ENCODE data around the gene DEPDC5.

DEPDC5 gene

GRCh38 chr22:31920306-31920705 is 166.5 kb downstream of the DEPDC5 start:
- no peaks in the 10 kb centered on the region for H3K36me3 Mint-ChIP-seq (ENCODE audit: low read depth)

DNA sequence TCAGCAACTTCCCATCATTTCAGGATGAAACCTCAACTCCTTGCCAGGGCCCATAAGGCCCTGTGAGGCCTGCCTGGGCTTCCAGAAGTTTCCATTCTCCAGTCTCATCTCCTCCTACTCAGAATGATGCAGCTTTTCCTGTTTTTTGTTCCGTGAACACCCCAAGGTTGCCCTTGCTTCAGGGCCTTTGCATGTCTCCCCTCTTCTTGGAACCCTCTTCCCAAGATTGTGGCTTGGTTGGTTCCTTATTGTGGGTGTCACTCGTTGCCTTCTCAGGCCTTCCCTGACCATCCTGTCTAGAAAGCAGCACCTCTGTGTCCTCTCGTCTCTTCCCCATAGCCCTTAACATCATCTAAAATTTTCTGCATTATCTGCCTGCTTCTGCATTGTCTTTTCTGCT is 167.3 kb downstream of the DEPDC5 start:
- Mint-ChIP-seq H3K36me3 (ENCODE audit: low read depth) (no peaks in the 10 kb centered on the region), H3K9me3 (no peaks in the 10 kb centered on the region), H3K4me1 (ENCODE audit: low read depth) (peaks cover 18% of the 10 kb centered on the region), H3K27me3 (ENCODE audit: low read depth) (peaks cover 19% of the 10 kb centered on the region), H3K27ac (no peak overlapping the region), H3K4me3 (no peak overlapping the region)

More at GRCh38 chr22:31920306-31920705, 166.5 kb downstream of the DEPDC5 start:
- Mint-ChIP-seq H3K4me1 (ENCODE audit: low read depth) (peaks cover 18% of the 10 kb centered on the region), H3K27ac (no peak overlapping the region), H3K9me3 (no peaks in the 10 kb centered on the region), H3K4me3 (no peak overlapping the region), H3K27me3 (ENCODE audit: low read depth) (peaks cover 13% of the 10 kb centered on the region)

GRCh38 chr22:31922534-31922933 is 168.7 kb downstream of the DEPDC5 start:
- Mint-ChIP-seq H3K27me3 (ENCODE audit: low read depth) (peaks cover 19% of the 10 kb centered on the region), H3K27ac (no peak overlapping the region), H3K4me1 (ENCODE audit: low read depth) (peaks cover 11% of the 10 kb centered on the region), H3K36me3 (ENCODE audit: low read depth) (no peaks in the 10 kb centered on the region), H3K9me3 (no peaks in the 10 kb centered on the region), H3K4me3 (no peak overlapping the region)

- H3K27me3 Mint-ChIP-seq (ENCODE audit: low read depth), result peaks cover 22% of the 10 kb centered on the region
- H3K36me3 Mint-ChIP-seq (ENCODE audit: low read depth), result no peaks in the 10 kb centered on the region
- no peak overlapping the region for H3K27ac Mint-ChIP-seq
- H3K9me3 Mint-ChIP-seq, result no peaks in the 10 kb centered on the region
- H3K4me3 Mint-ChIP-seq, result no peak overlapping the region
- H3K4me1 Mint-ChIP-seq (ENCODE audit: low read depth), result peaks cover 9% of the 10 kb centered on the region
Observed at GRCh38 chr22:31923136-31923535, 169.3 kb downstream of the DEPDC5 start.

DNA sequence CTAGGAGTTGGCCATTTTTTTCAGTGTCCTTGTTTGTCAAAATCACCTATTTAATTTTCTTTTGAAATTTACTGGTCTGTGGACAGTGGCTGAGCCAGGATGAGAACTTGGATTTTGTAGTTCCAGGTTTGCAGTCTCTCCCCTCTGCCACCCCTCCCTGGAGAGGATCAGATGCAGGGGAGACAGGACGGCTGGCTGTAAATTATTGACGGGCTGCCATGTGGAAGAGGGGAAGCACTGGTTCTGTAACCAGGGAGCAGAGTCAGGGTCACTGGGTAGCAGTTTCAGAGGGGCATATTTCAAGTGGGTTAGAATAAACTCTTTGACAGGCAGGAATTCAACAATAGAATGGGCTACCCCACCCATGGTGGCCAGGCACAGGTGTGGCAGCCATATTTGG is 169.9 kb downstream of the DEPDC5 start:
- Mint-ChIP-seq H3K36me3 (ENCODE audit: low read depth) (no peaks in the 10 kb centered on the region), H3K4me1 (ENCODE audit: low read depth) (peaks cover 9% of the 10 kb centered on the region), H3K27me3 (ENCODE audit: low read depth) (peaks cover 23% of the 10 kb centered on the region), H3K4me3 (no peak overlapping the region), H3K27ac (no peak overlapping the region), H3K9me3 (no peaks in the 10 kb centered on the region)

DNA sequence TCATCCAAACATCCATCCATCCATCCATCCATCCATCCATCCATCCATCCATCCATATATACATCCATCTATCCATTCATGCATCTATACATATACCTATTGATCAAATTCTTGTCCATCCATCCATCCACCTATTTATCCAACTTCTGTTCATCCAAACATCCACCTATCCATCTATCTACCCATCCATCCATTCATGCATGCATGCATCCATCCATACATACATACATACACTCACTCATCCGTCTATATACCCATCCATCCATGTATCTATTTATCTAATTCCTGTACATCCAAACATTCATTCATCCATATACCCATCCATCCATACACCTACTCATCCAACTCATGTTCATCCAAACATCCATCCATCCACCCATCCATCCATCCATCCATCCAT is 171.2 kb downstream of the DEPDC5 start:
- Mint-ChIP-seq H3K36me3 (ENCODE audit: low read depth) (no peaks in the 10 kb centered on the region), H3K4me1 (ENCODE audit: low read depth) (peaks cover 9% of the 10 kb centered on the region), H3K4me3 (no peak overlapping the region), H3K9me3 (no peaks in the 10 kb centered on the region), H3K27me3 (ENCODE audit: low read depth) (peaks cover 23% of the 10 kb centered on the region), H3K27ac (no peak overlapping the region)

DNA sequence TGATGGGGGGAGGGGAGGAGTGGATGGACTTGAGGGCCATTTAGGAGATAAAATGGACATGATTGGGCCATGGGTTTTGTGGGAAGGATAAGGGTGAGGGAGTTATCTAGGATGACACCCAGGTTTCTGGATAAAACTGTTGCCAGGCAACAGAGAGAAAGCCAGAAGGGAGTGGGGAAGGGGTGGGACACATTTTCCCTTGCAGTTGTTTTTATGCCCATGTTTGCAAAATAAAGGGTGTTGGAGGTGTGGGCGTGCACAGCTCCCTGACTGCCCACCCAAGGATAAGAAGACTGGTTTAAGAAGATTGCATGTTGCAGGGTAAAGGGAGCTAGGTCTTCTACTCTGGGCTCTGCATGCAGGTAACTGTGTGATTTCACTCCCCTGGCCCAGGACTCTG is 172.2 kb downstream of the DEPDC5 start:
- Mint-ChIP-seq H3K27ac (no peak overlapping the region), H3K4me3 (no peak overlapping the region), H3K27me3 (ENCODE audit: low read depth) (peaks cover 23% of the 10 kb centered on the region)

DNA sequence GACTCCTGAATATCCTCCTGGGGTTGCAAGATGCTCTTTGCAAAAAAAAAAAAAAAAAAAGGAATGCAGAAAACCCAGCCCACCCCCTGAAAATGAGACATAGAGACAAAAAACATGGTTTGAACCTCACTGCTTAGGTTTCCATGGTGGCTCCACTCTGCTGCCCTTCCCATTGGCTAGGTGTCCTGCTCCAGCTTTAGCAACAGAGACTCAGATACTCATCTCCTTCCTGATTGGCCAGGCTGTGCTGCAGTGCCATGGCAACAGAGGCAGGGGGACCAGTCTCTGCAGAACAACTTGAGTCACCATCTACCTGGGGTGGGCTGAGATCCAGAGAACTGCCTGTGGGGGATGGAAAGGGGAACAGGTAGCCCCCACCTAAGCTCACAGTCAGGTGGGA is 173.2 kb downstream of the DEPDC5 start:
- Mint-ChIP-seq H3K27me3 (ENCODE audit: low read depth) (peaks cover 28% of the 10 kb centered on the region), H3K4me3 (no peak overlapping the region), H3K9me3 (no peaks in the 10 kb centered on the region), H3K36me3 (ENCODE audit: low read depth) (no peaks in the 10 kb centered on the region), H3K4me1 (ENCODE audit: low read depth) (peaks cover 9% of the 10 kb centered on the region), H3K27ac (no peak overlapping the region)

More for the DNA sequence above, 172.2 kb downstream of the DEPDC5 start:
- Mint-ChIP-seq H3K4me1 (ENCODE audit: low read depth) (peaks cover 9% of the 10 kb centered on the region), H3K36me3 (ENCODE audit: low read depth) (no peaks in the 10 kb centered on the region), H3K9me3 (no peaks in the 10 kb centered on the region)

- Mint-ChIP-seq H3K27me3 (ENCODE audit: low read depth) (peaks cover 28% of the 10 kb centered on the region), H3K4me1 (ENCODE audit: low read depth) (peaks cover 7% of the 10 kb centered on the region), H3K27ac (no peak overlapping the region), H3K9me3 (no peaks in the 10 kb centered on the region), H3K4me3 (no peak overlapping the region), H3K36me3 (ENCODE audit: low read depth) (no peaks in the 10 kb centered on the region)
Observed at GRCh38 chr22:31927562-31927961, 173.7 kb downstream of the DEPDC5 start.

- Mint-ChIP-seq H3K4me3 (no peak overlapping the region), H3K27ac (no peak overlapping the region), H3K36me3 (ENCODE audit: low read depth) (no peaks in the 10 kb centered on the region), H3K9me3 (no peaks in the 10 kb centered on the region), H3K4me1 (ENCODE audit: low read depth) (no peaks in the 10 kb centered on the region), H3K27me3 (ENCODE audit: low read depth) (peaks cover 26% of the 10 kb centered on the region)
Observed at GRCh38 chr22:31929167-31929930, 175.5 kb downstream of the DEPDC5 start.

GRCh38 chr22:31932863-31933262 is 179.0 kb downstream of the DEPDC5 start:
- Mint-ChIP-seq H3K36me3 (ENCODE audit: low read depth) (no peaks in the 10 kb centered on the region), H3K4me1 (ENCODE audit: low read depth) (no peaks in the 10 kb centered on the region), H3K27me3 (ENCODE audit: low read depth) (peaks cover 19% of the 10 kb centered on the region), H3K4me3 (no peak overlapping the region), H3K9me3 (no peaks in the 10 kb centered on the region), H3K27ac (no peak overlapping the region)

- H3K9me3 Mint-ChIP-seq, result no peaks in the 10 kb centered on the region
- no peak overlapping the region for H3K27ac Mint-ChIP-seq
- H3K36me3 Mint-ChIP-seq (ENCODE audit: low read depth), result no peaks in the 10 kb centered on the region
- peaks cover 16% of the 10 kb centered on the region for H3K27me3 Mint-ChIP-seq (ENCODE audit: low read depth)
- H3K4me1 Mint-ChIP-seq (ENCODE audit: low read depth), result no peaks in the 10 kb centered on the region
- H3K4me3 Mint-ChIP-seq, result no peak overlapping the region
Observed at GRCh38 chr22:31933406-31933805, 179.6 kb downstream of the DEPDC5 start.

- no peaks in the 10 kb centered on the region for H3K36me3 Mint-ChIP-seq (ENCODE audit: low read depth)
- H3K4me3 Mint-ChIP-seq, result no peak overlapping the region
- no peak overlapping the region for H3K27ac Mint-ChIP-seq
- H3K27me3 Mint-ChIP-seq (ENCODE audit: low read depth), result peaks cover 16% of the 10 kb centered on the region
- H3K4me1 Mint-ChIP-seq (ENCODE audit: low read depth), result no peaks in the 10 kb centered on the region
- no peaks in the 10 kb centered on the region for H3K9me3 Mint-ChIP-seq
Observed at GRCh38 chr22:31933816-31934482, 180.1 kb downstream of the DEPDC5 start.

GRCh38 chr22:31935961-31936635 is 182.3 kb downstream of the DEPDC5 start:
- Mint-ChIP-seq H3K4me1 (ENCODE audit: low read depth) (no peaks in the 10 kb centered on the region), H3K27ac (no peak overlapping the region), H3K27me3 (ENCODE audit: low read depth) (peaks cover 16% of the 10 kb centered on the region), H3K9me3 (no peaks in the 10 kb centered on the region), H3K36me3 (ENCODE audit: low read depth) (no peaks in the 10 kb centered on the region), H3K4me3 (no peak overlapping the region)

DNA sequence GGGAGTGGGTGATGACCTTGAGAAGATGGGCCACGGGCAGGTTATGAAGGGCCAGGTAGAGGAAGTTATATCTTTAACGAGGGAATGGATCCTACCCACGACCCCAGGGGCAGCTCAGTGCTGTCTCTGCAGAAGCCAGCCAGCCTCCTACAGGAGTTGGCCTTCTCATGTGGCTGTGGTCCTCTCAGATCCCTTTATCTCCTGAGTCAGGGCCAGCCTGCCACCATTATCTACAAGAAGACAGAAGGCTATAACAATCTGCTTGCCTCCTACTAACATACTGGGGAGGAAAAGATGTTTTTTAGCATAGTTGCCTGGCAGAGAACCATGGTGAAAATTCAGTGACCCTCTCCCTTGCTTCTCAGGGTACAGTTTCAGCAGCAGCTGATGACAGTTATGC is 183.5 kb downstream of the DEPDC5 start:
- no peaks in the 10 kb centered on the region for H3K36me3 Mint-ChIP-seq (ENCODE audit: low read depth)
- H3K4me3 Mint-ChIP-seq, result no peak overlapping the region
- H3K27ac Mint-ChIP-seq, result no peak overlapping the region
- H3K27me3 Mint-ChIP-seq (ENCODE audit: low read depth), result peaks cover 10% of the 10 kb centered on the region
- H3K9me3 Mint-ChIP-seq, result no peaks in the 10 kb centered on the region
- H3K4me1 Mint-ChIP-seq (ENCODE audit: low read depth), result no peaks in the 10 kb centered on the region

All from T-helper 1 cell treated with Interleukin-12 subunit alpha and Interleukin-12 subunit beta and Interleukin-4 antibody, amounts not matched to agents 30 μg/mL and 1 μg/mL, for 36 hours (primary cell).